ENCODE measurements around the gene EID1.
A peak's percentile ranks its signal among the peaks of the same experiment; 100 is the strongest.
"Not testable (repeated sequence)": the region's sequence is repeated elsewhere in the genome, so short reads cannot be mapped to it uniquely, and the experiment has no call there.

The EID1 gene, protein sequence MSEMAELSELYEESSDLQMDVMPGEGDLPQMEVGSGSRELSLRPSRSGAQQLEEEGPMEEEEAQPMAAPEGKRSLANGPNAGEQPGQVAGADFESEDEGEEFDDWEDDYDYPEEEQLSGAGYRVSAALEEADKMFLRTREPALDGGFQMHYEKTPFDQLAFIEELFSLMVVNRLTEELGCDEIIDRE

DNA sequence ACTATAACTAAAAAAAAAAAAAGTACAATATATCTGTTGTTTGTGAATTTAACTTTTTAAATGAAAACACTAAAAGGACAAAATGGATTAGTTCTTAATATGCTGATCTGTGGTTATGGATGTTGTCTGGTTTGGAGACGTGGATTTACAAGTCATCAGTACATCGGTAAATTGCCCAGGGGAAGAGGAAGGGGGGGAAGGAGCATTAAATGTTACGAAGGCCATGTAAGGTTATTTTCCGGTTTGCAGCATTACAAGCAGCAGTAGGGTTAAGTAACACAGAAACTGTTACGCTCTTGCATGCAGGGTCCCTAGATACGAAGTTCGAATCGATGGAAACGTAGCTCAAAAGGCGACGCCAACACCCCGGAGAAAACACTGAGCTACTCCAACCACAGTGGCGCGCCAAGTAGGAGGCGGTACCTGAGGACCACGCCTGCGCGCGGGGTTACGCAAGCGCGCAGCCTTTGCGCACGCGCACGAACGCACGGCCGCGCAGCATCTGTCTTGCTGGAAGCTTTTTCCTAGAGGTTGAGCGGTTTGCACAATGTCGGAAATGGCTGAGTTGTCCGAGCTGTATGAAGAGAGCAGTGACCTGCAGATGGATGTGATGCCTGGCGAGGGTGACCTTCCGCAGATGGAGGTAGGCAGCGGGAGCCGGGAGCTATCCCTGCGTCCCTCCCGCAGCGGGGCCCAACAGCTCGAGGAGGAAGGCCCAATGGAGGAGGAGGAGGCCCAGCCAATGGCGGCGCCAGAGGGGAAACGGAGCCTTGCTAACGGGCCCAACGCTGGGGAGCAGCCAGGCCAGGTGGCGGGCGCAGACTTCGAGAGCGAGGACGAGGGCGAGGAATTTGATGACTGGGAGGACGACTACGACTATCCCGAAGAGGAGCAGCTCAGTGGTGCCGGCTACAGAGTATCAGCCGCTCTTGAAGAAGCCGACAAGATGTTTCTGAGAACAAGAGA lies at the start of gene EID1:
Gene EID1, plus strand, starts transcription at position 505 of the 966 bp plus-strand sequence. Its CDS starts 43 bp downstream, at position 548.
- DNase-seq: peak; percentile 94

DNA sequence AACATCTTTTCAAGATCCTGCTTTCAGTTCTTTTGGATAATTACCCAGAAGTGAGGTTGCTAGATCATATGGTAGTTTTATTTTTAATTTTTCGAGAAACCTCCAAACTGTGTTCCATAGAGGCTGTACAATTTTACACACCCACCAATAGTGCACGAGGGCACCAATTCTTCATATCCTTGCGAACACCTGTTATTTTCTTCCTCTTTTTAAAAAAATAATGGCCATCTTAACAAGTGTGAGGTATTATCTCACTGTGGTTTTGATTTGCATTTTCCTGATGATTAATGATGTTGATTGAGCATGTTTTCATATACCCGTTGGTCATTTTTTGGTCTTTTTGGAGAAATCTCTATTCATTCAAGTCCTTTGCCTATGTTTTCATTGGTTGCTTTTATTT lies 49.5 kb upstream of the EID1 start:
- no peak for DNase-seq

DNA sequence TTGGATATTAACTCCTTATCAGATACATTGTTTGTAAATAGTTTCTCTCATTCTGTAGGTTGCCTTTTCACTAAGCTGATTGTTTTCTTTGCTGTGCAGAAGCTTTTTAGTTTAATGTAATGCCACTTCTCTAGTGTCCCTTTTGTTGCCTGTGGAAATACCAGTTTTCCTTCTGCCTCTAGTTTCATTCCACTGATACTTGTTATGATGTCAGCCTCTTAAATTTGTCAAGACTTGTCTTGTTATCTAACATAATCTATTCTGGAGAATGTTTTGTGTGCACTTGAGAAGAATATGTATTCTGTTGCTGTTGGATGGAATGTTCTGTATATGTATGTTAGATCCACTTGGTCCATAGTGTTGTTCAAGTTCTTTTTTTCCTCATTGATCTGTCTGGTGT lies 49.0 kb upstream of the EID1 start:
- no peak for DNase-seq

DNA sequence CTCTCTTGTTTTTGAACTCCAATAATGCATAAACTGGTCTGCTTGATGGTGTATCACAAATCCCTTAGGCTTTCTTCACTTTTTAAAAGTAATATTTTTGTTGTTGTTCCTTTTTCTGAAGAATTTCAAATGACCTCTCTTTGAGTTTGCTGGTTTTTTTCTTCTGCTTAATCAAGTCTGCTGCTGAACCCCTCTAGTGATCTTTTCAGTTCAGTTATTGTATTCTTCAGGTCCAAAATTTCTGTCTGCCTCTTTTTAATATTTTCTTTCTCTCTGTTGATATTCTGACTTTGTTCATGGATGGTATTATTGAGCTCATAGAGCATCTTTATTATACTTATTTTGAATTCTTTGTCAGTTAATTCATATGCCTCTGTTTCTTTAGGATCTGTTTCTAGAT lies 45.3 kb upstream of the EID1 start:
- no peak for DNase-seq

DNA sequence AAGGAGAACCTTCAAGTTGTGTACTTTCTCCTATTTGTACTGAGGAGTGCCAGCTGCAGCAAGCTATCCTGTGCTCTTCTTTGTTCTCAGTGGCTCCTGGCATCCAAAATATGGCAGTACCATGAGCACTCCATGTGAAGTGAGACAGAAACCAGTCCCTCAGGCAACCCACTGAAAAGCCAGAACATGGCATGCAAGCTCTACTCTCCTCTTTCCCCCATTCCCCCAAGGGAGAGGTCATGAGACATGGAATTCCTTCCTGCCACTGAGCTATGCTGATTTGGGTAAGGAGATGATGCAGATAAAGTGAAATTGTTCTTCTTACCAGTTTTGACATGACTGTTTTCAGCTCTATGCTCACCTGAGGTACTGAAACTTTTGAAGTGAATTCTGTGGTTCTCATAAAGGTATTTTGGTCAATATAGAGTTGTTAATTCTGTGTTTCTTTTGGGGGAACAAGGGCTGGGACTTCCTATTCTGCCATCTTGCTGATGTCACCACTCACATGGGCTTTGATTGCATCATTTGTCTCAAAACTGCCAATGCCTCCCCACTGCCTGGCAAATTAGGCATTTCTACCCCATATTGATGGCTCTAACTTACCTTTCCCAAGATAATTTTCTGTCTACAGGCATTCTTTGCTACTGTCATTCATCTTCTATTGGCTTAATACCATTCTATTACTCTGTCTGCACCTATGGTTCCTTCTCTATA lies 44.3 kb upstream of the EID1 start:
- no peak for DNase-seq

DNA sequence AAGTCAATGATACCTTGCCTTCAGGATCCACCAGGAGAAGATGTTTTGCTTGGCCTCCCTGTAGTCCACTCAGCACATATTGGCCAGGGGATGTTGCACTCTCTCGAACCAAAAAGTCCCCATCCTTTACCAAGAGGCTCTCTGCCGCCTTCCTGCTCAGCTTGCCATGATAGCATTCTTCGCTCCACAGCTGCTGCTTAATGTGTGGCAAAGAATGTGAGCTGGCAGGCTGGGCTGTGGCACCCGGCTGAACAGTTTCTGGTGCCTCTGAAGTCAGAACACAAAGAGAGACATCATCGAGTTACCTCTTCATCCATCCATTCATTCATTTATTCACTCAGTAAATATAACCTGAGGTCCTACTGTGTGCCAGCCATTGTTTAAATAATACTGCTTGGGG lies 43.2 kb upstream of the EID1 start:
- DNase-seq: no peak

DNA sequence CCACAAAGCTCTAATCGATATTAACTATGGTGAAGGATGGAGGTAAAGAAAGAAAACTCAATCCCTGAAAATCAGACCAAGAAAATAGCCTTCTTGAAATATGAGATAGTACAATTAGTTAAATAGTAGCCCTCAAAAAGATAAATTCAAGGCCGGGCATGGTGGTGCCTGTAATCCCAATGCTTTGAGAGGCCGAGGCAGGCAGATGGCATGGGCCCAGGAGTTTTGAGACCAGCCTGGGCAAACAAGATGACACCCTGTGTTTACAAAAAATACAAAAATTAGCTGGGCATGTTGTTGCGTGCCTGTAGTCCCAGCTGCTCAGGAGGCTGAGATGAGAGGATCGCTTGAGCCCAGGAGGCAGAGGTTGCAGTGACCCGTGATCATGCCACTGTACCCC lies 35.4 kb upstream of the EID1 start:
- no peak for DNase-seq

DNA sequence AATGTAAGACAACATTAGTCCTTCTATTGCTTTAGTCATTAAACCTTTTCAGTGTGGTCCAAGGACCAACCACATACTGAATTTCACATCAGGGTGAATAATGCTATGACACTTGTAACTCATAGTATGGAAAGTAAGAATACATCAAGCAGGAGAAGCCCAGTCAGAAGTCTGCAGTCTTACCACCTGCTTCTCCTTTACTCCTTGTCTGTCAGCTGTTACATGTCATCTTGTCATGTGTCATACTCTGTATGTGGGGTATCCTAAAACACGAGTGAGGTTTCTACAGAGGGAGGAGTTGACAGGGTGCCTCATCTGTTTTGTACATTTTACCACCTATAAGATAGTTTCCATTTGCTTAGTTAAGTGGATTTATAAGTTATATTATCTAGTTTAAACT lies 32.8 kb upstream of the EID1 start:
- DNase-seq: no peak

DNA sequence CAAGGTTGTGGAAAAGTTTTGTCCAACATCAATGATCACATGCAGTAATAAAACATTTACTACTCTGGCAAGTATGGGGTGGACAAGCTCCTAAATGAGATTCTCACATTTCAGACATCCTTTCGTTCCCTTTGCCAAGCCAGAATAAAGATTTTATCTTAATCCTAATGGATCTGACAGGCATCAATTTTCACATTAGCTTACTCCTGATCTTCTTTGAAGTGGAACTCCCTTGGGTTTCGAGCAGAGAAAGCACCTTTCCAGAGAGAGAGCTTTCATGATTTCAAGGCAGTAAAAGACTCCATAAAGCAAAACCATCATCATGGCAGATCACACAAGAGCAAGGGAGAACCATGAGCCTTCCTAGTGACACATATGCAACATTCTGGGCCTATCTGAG lies 27.3 kb upstream of the EID1 start:
- DNase-seq: no peak

DNA sequence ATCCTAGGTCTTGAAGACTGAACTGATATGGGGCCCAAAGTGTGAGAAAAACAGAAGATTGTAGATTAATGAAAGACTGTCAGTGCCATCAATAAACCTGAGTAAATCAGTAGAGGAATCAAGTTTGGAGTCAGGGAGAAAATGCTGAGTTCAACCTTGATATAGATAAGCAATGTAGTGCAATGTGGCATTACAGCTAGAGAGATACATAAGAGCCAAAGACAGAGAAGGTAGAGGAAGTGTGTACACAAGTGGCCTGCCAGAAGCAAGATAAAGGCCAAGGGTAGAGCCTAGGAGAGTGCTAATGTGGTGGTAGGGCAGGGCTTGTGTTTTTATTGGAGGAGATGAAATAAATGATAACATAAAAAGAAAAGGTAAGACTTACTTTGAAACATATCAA lies 26.0 kb upstream of the EID1 start:
- no peak for DNase-seq

DNA sequence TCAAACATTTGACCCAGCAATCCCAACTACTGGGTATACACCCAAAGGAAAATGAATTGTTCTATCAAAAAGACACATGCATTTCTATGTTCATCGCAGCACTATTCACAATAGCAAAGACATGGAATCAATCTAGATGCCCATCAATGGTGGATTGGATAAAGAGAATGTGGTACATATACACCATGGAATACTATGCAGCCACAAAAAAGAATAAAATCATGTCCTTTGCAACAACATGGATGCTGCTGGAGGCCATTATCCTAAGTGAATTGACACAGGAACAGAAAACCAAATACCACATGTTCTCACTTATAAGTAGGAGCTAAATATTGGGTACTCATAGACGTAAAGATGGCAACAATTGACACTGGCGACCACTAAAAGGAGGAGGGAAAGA lies 23.5 kb upstream of the EID1 start:
- DNase-seq: not testable (repeated sequence)

DNA sequence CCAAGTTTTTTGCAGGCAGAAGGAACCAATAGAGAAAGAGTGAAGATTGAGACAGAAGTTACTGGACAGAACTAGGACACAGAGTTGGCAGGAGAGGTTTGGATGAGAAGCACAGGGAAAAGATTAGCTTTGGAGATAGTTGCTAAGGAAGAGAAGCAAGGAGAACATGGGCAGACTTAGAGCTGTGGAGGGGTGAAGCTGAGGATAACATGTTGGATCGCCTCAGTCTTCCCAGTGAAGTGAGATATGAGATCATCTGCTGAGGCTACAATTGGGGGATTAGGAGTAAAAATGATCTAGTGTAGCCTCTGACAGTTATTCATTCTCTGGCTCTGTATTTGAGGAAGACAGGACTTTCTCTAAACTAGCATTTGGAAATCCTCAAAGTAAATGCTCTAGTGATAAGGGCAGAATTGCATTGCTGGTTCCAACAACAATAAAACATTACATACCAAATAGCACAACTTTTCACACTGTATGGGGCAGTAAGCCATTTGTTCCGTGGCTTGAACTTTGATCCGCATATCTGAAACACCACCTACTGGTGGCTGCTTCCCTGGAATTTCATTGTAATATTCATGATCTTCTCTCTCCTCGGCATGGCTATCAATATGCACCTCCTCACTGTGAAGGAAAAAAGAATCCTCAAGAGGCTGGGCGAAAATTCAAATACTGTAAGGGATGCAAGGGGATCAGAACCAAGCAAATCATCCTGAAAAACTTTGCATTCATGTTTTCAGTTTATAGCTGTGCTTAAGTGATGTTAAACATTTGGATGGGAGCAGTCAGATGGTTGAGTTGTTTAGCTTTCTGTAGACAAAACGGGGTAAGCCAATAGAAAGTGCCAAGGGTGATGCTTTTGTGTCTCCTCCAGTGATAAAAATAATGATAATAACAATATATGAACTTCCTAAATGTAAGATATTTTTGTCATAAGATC lies 22.2 kb upstream of the EID1 start:
- DNase-seq: peak; percentile 63

DNA sequence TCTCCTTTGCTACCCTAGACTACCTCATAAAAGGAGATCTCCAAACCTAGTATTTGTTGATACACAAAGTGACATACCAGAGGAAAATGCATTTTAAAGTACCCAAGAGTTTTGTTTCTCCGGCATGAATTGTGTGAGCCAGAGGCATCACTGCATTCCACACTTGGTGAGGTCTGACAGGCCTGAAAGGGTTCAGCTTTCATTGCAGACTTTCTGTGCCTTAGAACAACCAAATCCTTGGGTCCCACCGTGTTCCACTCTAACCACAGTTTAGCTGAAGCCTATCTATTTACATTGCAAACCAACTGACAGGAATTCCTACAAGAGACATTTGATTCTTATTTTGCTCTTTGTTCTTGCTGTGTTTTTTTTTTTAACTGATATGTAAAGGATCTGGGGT lies 21.0 kb upstream of the EID1 start:
- peak; percentile 39 for DNase-seq

DNA sequence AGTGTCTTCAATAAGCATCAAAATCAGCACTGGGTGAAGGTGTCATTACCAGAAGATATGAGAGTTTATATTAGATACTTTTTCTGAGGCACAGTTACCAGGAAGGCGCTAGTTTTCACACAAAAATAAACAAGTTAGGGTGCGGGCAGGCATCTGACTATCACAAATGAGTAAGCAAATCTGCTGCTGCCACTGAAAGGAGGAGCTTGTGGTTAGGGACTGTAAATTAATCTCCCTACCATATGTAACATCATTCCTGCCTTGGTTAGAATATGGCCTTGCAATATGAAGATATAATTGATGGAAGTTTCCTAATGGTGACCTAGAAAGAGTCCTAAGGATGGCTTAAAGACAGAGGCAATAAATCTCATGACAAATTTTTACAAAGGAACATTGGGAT lies 19.5 kb upstream of the EID1 start:
- peak; percentile 62 for DNase-seq

DNA sequence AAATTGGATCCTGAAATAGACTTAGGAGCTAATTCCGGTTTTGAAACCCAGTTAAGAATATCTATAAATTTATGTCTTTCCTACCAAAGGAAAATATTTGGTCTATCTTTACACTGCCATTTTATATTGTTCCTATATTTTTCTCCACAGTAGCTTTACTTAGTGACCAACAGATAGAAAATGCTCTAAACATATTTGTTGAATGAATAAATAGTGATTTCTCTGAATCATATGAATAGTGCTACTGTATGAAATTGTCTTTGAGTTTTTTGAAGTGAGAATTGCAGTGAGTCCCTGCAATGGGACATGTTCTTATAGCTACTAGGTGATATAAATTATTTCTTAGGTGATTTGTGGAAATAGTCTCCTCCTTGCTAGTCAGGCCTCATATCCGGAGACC lies 18.5 kb upstream of the EID1 start:
- peak; percentile 22 for DNase-seq

DNA sequence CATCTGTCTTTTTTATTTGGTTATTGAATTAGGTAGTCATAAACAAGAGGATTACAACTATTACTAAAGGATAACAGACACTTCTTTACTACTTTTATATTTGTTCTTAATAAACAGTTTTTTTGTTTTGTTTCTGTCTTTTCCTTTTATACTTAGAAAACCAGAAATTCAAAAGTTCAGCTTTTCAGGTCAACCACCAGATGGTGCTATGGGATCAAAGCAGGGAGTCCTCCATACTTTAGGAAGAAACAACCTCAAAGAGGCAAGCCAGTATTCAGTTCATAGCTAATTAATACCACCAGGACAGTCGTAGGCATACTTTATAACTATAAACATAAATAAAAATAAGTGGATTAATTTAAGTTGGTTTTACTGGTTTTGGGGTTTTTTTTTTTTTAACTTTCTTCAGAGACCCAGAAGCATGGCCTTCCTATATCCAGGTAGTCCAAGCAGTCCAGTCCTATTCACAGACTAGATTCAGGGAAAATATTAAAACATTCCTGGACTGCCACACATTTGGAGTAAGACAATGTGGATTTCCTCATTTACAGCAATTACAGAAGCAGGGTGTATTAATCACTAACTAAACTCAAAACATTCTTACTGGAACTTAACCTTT lies 16.0 kb upstream of the EID1 start:
- DNase-seq: peak; percentile 68

DNA sequence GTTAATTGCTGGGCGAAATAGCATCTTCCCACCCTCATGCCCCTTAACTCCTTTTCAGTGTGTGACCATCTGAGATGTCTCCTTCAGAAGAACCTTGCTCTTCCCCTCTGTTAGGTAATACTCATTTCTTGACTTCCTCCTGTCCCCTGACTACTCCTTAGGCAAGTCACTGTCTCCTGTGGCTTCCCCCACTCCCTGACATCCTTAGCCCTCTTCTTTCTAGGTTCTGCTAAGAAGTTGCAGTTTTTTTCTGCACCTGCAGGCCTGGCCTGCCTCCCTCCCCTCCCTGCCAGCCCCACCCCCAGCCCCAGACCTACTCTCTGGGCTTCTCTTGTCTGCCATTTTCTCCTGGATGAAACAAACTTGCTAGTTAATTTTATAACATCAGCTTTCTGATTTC lies 15.2 kb upstream of the EID1 start:
- no peak for DNase-seq

DNA sequence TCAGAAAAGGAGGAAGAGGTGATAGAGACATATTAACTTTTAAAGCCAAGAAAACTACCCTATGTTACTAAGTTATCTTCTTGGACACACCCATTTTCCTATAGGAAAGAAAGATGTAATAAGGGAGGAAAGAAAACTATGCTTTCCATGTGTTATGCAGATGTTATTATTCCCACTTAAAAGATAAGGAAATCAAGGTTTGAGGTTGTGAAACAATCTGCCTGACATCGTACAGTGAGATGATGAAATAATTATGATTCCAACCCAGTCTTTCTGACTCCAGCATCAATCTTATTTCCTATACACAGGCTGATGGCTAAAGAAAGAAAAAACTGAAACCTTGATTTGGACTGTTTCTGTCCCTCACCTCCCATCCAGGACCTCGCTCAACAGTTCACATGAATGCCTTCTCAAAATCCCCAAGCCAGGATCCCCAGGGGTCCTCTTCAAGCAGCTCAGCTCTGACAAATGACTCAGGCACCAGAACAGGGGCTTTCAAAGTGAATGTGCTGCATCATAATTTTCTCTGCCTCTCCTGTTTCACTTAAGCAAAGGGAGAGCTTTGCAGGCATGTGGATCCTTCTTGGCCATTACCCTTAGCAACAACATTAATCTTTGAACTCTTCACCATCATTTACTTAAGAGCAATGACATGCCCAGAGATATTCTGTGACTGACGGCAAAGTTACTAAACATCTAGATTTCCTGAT lies 12.4 kb upstream of the EID1 start:
- peak; percentile 48 for DNase-seq

DNA sequence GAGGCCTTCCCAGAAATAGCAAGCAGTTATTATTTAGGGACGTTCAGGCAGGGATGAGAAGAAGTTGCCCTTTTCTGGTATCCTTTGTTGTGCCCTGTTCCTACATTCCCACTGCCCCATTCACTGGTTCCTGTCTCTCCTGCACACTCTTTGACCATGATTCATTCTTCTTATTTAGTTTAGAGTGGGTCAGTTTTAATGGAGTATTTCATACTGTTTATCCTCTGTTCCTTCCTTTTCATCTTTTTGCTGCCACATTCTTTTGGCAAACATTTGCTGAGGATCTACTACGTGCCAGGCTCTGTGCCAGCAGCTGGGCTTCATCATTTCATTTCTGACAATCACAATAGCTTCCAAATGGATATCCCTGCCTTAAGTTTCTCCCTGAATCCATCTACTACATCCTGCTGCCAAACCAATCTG lies 11.8 kb upstream of the EID1 start:
- DNase-seq: peak; percentile 59

DNA sequence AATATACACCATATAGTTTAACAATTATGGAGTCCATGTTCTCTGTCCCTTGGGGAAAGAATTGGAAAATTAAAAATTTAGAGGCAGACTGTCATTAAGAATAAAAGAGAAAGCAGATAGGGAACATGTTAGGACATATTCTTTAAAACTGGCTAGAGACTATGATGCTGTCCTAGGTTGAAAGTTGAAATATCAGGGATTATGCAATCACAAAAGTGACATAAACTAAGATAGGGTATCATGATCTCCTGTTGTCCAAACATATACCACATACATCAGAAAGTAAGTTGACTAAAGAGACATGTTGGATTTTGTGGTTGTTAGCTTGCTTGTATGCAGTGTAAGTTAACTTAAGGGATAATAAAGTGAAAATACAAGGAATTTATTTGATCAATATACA lies 9.9 kb upstream of the EID1 start:
- DNase-seq: no peak

DNA sequence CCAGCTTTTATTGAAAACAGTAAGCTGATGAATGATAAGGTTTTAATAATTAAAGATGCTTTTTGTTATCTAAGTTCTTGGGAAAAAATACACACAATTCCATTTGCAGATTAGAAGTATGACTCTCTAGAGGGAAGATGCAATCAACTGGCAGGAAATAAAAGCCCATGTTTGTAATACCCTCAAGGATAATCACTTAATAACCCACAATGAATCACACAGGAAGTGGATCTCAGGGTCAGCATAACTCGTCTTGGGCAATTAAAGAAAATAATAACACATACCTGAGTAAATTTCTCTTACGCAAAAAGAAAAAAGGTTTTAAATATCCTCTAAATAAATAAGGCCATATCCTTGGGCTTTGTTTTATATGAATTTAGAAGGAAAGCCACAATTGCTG lies 9.4 kb upstream of the EID1 start:
- peak; percentile 87 for DNase-seq

Data from EL (cell line).